BJ (cell line): ENCODE results near the gene SNAPC2. TPM values are rescaled to one million over a fixed set of nuclear protein-coding genes. Genes with fewer than 3 reads are reported as not detected.
"Not testable (repeated sequence)": the region's sequence is repeated elsewhere in the genome, so short reads cannot be mapped to it uniquely, and the experiment has no call there.

Experiments used
- CTCF ChIA-PET: fragments of 350-600 bp; formaldehyde crosslinking; extraction: SDS; loops from one replicate; lab custom pipeline; 2021; ENCODE audit warnings: antibody characterized with exemption, inconsistent platforms; lab: Yijun Ruan, JAX
- POLR2A ChIA-PET: fragments of 300-600 bp; sonication (Branson Sonifier 250); formaldehyde crosslinking; extraction: SDS; loops from one replicate; lab custom pipeline; 2021; ENCODE audit warnings: antibody characterized with exemption; lab: Charles Lee
- DNase-seq: peaks from one replicate; pipeline ENCODE4 v3.0.0-alpha.2; 2011; ENCODE audit warnings: low read depth
- H3K27me3 ChIP-seq: 2 replicates; pipeline ENCODE4 v1.6.0; 2011; ENCODE audit warnings: low read length; ENCODE audit not compliant: control insufficient read depth, insufficient read depth
- H3K36me3 ChIP-seq: 2 replicates; pipeline ENCODE4 v1.5.1; 2011; ENCODE audit warnings: low read length; ENCODE audit not compliant: control insufficient read depth, insufficient read depth
- H3K4me3 ChIP-seq: 2 replicates; pipeline ENCODE4 v1.5.1; 2011; ENCODE audit warnings: low read depth, mild to moderate bottlenecking, control low read depth, low read length
- CTCF ChIP-seq: IDR thresholded peaks from 2 replicates; pipeline ENCODE4 v1.5.1; 2011; ENCODE audit warnings: low read depth, mild to moderate bottlenecking, control low read depth, inconsistent platforms, low read length, moderate library complexity; ENCODE audit not compliant: insufficient read depth
- polyA plus RNA-seq: library from polyadenylated mRNA; depleted of rRNA; stranded (reverse); fragments of >200 nt; gene quantifications from 2 replicates; pipeline ENCODE4 v1.2.3, GENCODE V29; 2011

Gene SNAPC2
- polyA plus RNA-seq, 1 experiment: 28.2 TPM

- no peaks in the 10 kb centered on the region for H3K27me3 ChIP-seq
- TF ChIP-seq CTCF: no peak
- no peaks in the 10 kb centered on the region for H3K36me3 ChIP-seq
- DNase-seq: no peak
- CTCF ChIA-PET: no interaction called here
- H3K4me3 ChIP-seq: no peak overlapping the region
- POLR2A ChIA-PET: no interaction called here
Measured at GRCh38 chr19:7947939-7948338, 27.8 kb downstream of the SNAPC2 start.

GRCh38 chr19:7953060-7953459 lies 32.9 kb downstream of the SNAPC2 start:
- ChIA-PET CTCF (interaction anchor here (0.9 to 2.2 kb wide), 4 partner anchors 9 to 49 kb away, joined by 3 to 11 read pairs (median 6); partner anchors contain the start of gene TIMM44), POLR2A (no interaction called here)

GRCh38 chr19:7953576-7953975 lies 33.4 kb downstream of the SNAPC2 start:
- no peaks in the 10 kb centered on the region for H3K27me3 ChIP-seq
- ChIA-PET POLR2A (no interaction called here), CTCF (interaction anchor here (1.5 to 2.2 kb wide), 3 partner anchors 9 to 36 kb away, joined by 3 to 11 read pairs (median 8); partner anchors contain the start of gene TIMM44)
- TF ChIP-seq CTCF: no peak
- 0 out of 2 replicates have a peak, but pooled peaks cover 2% of the 10 kb centered on the region for H3K36me3 ChIP-seq
- H3K4me3 ChIP-seq: no peak overlapping the region
- no peak for DNase-seq

More at GRCh38 chr19:7953060-7953459, 32.9 kb downstream of the SNAPC2 start:
- no peak for DNase-seq
- Histone ChIP-seq H3K4me3 (no peak overlapping the region), H3K27me3 (no peaks in the 10 kb centered on the region), H3K36me3 (no peaks in the 10 kb centered on the region)
- TF ChIP-seq CTCF: no peak

- CTCF ChIA-PET: interaction anchor here (0.6 kb wide), 1 partner anchor 304 kb away, joined by 3 read pairs; no protein-coding TSS in a partner anchor
- no peaks in the 10 kb centered on the region for H3K27me3 ChIP-seq
- H3K4me3 ChIP-seq: no peak overlapping the region
- peaks cover 3% of the 10 kb centered on the region for H3K36me3 ChIP-seq
- no peak for TF ChIP-seq CTCF
- no peak for DNase-seq
- POLR2A ChIA-PET: no interaction called here
Measured at GRCh38 chr19:7955696-7956095, 35.6 kb downstream of the SNAPC2 start.

GRCh38 chr19:7959211-7959610 lies 39.1 kb downstream of the SNAPC2 start:
- POLR2A ChIA-PET: no interaction called here
- no peak for DNase-seq
- CTCF ChIA-PET: interaction anchor here (0.9 to 2.9 kb wide), 5 partner anchors 11 to 55 kb away, joined by 3 to 16 read pairs (median 6); partner anchors contain the start of genes MAP2K7 and TIMM44
- no peak for TF ChIP-seq CTCF
- Histone ChIP-seq H3K4me3 (no peak overlapping the region), H3K27me3 (no peaks in the 10 kb centered on the region), H3K36me3 (peaks cover 9% of the 10 kb centered on the region)

- CTCF ChIA-PET: interaction anchor here (1.9 to 2.9 kb wide), 2 partner anchors 9 to 17 kb away, joined by 7 to 16 read pairs; partner anchors contain the start of gene TIMM44
- H3K36me3 ChIP-seq, H3K27me3 ChIP-seq, POLR2A ChIA-PET, H3K4me3 ChIP-seq, DNase-seq: not testable (repeated sequence)
Measured at GRCh38 chr19:7961082-7961481, 40.9 kb downstream of the SNAPC2 start.
